H9 (cell line): ENCODE results near the gene CMSS1. TPM values are rescaled to one million over a fixed set of nuclear protein-coding genes. Genes with fewer than 3 reads are reported as not detected.

Source experiments
- DNase-seq: peaks from one replicate; pipeline ENCODE4 v3.0.0-alpha.2; 2017
- H2AFZ ChIP-seq: one replicate; pipeline ENCODE4 v1.6.1; 2013; ENCODE audit warnings: mild to moderate bottlenecking, low read length, control low read depth, moderate library complexity
- H2AK5ac ChIP-seq: 2 replicates; pipeline ENCODE4 v1.6.1; 2013; ENCODE audit warnings: low read length, control low read depth, mixed read lengths; ENCODE audit not compliant: insufficient read length
- H2BK120ac ChIP-seq: one replicate; pipeline ENCODE4 v1.6.1; 2013; ENCODE audit warnings: low read depth, mild to moderate bottlenecking, low read length, control low read depth, inconsistent platforms; ENCODE audit not compliant: poor library complexity, severe bottlenecking
- H2BK12ac ChIP-seq: 2 replicates; pipeline ENCODE4 v1.6.1; 2013; ENCODE audit warnings: low read length, control low read depth, mixed read lengths, low read depth; ENCODE audit not compliant: insufficient read length
- H2BK15ac ChIP-seq: 2 replicates; pipeline ENCODE4 v1.6.1; 2013; ENCODE audit warnings: low read depth, low read length, control low read depth
- H2BK20ac ChIP-seq: one replicate; pipeline ENCODE4 v1.6.1; 2013; ENCODE audit warnings: low read depth, mild to moderate bottlenecking, low read length, control low read depth, inconsistent platforms; ENCODE audit not compliant: poor library complexity, severe bottlenecking
- H2BK5ac ChIP-seq: 2 replicates; pipeline ENCODE4 v1.6.1; 2013; ENCODE audit warnings: low read length, control low read depth, mixed read lengths; ENCODE audit not compliant: insufficient read length
- H3K14ac ChIP-seq: 2 replicates; pipeline ENCODE4 v1.6.1; 2013; ENCODE audit warnings: low read length, control low read depth; ENCODE audit not compliant: insufficient read depth
- H3K18ac ChIP-seq: 2 replicates; pipeline ENCODE4 v1.6.1; 2013; ENCODE audit warnings: low read depth, mild to moderate bottlenecking, mixed read lengths, low read length, control low read depth; ENCODE audit not compliant: insufficient read length
- H3K23ac ChIP-seq: 2 replicates; pipeline ENCODE4 v1.6.1; 2013; ENCODE audit warnings: low read length, control low read depth, mixed read lengths, low read depth; ENCODE audit not compliant: insufficient read length
- H3K23me2 ChIP-seq: 2 replicates; pipeline ENCODE4 v1.6.1; 2013; ENCODE audit warnings: low read depth, mild to moderate bottlenecking, mixed read lengths, low read length, control low read depth; ENCODE audit not compliant: insufficient read length, poor library complexity, severe bottlenecking
- H3K27ac ChIP-seq: 2 replicates; pipeline ENCODE4 v1.5.1; 2013; ENCODE audit warnings: low read length, control low read depth, mixed read lengths, low read depth; ENCODE audit not compliant: insufficient read length
- H3K27me3 ChIP-seq: 2 replicates; pipeline ENCODE4 v1.6.1; 2013; ENCODE audit warnings: low read length, control low read depth, inconsistent platforms; ENCODE audit not compliant: insufficient read depth
- H3K4ac ChIP-seq: 2 replicates; pipeline ENCODE4 v1.6.1; 2013; ENCODE audit warnings: low read depth, mild to moderate bottlenecking, control low read depth, inconsistent platforms, low read length, moderate library complexity
- H3K4me1 ChIP-seq: 2 replicates; pipeline ENCODE4 v1.6.1; 2013; ENCODE audit warnings: low read length, control low read depth, inconsistent platforms; ENCODE audit not compliant: insufficient read depth
- H3K4me2 ChIP-seq: 2 replicates; pipeline ENCODE4 v1.6.1; 2013; ENCODE audit warnings: low read length, control low read depth, mixed read lengths; ENCODE audit not compliant: insufficient read length, insufficient read depth
- H3K56ac ChIP-seq: 2 replicates; pipeline ENCODE4 v1.6.1; 2013; ENCODE audit warnings: low read depth, mild to moderate bottlenecking, mixed read lengths, low read length, control low read depth; ENCODE audit not compliant: insufficient read length
- H3K79me1 ChIP-seq: 2 replicates; pipeline ENCODE4 v1.6.1; 2013; ENCODE audit warnings: low read depth, mild to moderate bottlenecking, moderate library complexity, low read length, control low read depth, inconsistent platforms; ENCODE audit not compliant: insufficient read depth, poor library complexity, severe bottlenecking
- H3K79me2 ChIP-seq: 2 replicates; pipeline ENCODE4 v1.6.1; 2013; ENCODE audit warnings: low read length, control low read depth, inconsistent platforms; ENCODE audit not compliant: insufficient read depth
- H3K9ac ChIP-seq: 2 replicates; pipeline ENCODE4 v1.6.1; 2013; ENCODE audit warnings: low read length, control low read depth, mixed read lengths; ENCODE audit not compliant: insufficient read length; ENCODE audit errors: extremely low read depth
- H3K9me3 ChIP-seq: one replicate; pipeline ENCODE4 v1.6.1; 2013; ENCODE audit warnings: low read depth, low read length, inconsistent platforms; ENCODE audit not compliant: control insufficient read depth
- H3T11ph ChIP-seq: one replicate; pipeline ENCODE4 v1.6.1; 2013; ENCODE audit warnings: mild to moderate bottlenecking, low read length, control low read depth, inconsistent platforms
- H4K20me1 ChIP-seq: one replicate; pipeline ENCODE4 v1.6.1; 2013; ENCODE audit not compliant: control insufficient read depth, insufficient read length, insufficient read depth
- H4K5ac ChIP-seq: 2 replicates; pipeline ENCODE4 v1.6.1; 2013; ENCODE audit warnings: low read depth, mild to moderate bottlenecking, mixed read lengths, low read length, control low read depth; ENCODE audit not compliant: insufficient read length
- H4K8ac ChIP-seq: replicated peaks from 2 replicates; pipeline ENCODE4 v1.6.1; 2013; ENCODE audit warnings: low read length, control low read depth, mixed read lengths, low read depth; ENCODE audit not compliant: insufficient read length
- H4K91ac ChIP-seq: 2 replicates; pipeline ENCODE4 v1.6.1; 2013; ENCODE audit warnings: low read depth, mild to moderate bottlenecking, moderate library complexity, mixed read lengths, low read length, control low read depth; ENCODE audit not compliant: insufficient read length
- H3K27ac Mint-ChIP-seq, 3 experiments: 2 replicates in 2 of 3; 3 replicates in 1 of 3; pipeline ENCODE4 v1.8.0; 2020 to 2021; ENCODE audit warnings: mixed read lengths in 3 of 3, mild to moderate bottlenecking in 1 of 3, moderate library complexity in 1 of 3
- H3K27me3 Mint-ChIP-seq: 2 replicates; pipeline ENCODE4 v1.8.0; 2021; ENCODE audit warnings: low read depth, mild to moderate bottlenecking, moderate library complexity, mixed read lengths
- H3K36me3 Mint-ChIP-seq, 3 experiments: 2 replicates in 2 of 3; 3 replicates in 1 of 3; pipeline ENCODE4 v1.8.0; 2020 to 2021; ENCODE audit warnings: low read depth in 3 of 3, mixed read lengths in 3 of 3; ENCODE audit not compliant: insufficient read depth in 1 of 3
- H3K4me1 Mint-ChIP-seq, 2 experiments: 2 replicates each; pipeline ENCODE4 v1.8.0; 2020; ENCODE audit warnings: mixed read lengths in 2 of 2
- H3K4me3 Mint-ChIP-seq, 2 experiments: 2 replicates in 1 of 2; 3 replicates in 1 of 2; pipeline ENCODE4 v1.8.0; 2020 to 2021; ENCODE audit warnings: mild to moderate bottlenecking in 2 of 2, mixed read lengths in 2 of 2, moderate library complexity in 1 of 2
- H3K9me3 Mint-ChIP-seq, 2 experiments: 2 replicates in 1 of 2; 3 replicates in 1 of 2; pipeline ENCODE4 v1.8.0; 2020; ENCODE audit warnings: mild to moderate bottlenecking in 2 of 2, mixed read lengths in 2 of 2, moderate library complexity in 1 of 2
- WGBS: extraction: QIAGEN DNeasy Blood & Tissue Kit; methylation state at CpG from one replicate; pipeline ENCODE4 v1.1.7; 2013; ENCODE audit warnings: missing lambda C conversion rate, low lambda C conversion rate, mixed read lengths; ENCODE audit not compliant: insufficient read length; ENCODE audit errors: extremely low coverage; 5-methylcytosine and 5-hydroxymethylcytosine counted together
- total RNA-seq: library from RNA; stranded (reverse); gene quantifications from 2 replicates; pipeline ENCODE4 v1.2.1, GENCODE V29; 2021
- TF ChIP-seq, protein P1 (sequence below): fragments of 200-600 bp; sonication (generic); conservative IDR thresholded peaks from 3 replicates; pipeline ENCODE4 v1.8.0; 2021; ENCODE audit warnings: antibody characterized with exemption, mild to moderate bottlenecking

CMSS1 gene
- total RNA-seq, 1 experiment from 2014 or later, result 61.8 TPM

DNA sequence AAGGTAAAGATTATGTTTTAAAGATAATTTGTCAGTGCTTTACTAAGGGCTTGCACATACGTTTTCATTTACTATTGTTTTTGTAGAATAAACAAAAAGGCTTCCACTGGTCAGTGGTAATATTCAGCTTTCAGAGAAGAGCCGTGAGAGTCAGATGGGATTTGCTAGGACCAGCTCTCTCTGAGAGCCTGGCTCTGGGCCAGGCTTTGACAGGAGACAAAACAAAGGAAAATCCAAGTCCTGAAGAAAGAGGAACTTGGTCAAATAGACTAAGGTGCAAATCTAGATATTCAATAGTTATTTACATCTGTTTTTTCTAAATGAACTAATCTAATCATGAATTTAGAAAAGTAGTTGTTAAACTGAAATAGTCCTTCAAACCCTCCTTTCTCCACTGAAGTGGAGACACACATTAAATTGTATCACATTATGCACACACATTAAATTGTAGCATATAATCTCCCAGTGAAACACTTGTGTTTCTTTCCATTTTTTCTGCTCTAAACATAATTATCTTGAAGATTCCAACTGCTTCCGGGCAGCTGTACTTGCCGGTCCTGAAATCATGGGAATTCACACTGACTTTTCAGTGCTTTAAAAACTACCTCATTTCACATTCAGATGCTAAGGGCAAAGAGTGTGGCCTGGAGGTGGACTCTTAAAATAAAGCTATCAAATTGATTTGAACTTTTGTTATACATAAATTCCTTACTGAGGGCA, 351.7 kb downstream of the CMSS1 start:
- Histone ChIP-seq H3K4me2 (no peak overlapping the region), H4K5ac (no peak overlapping the region), H3K9ac (no peak overlapping the region), H3K4ac (no peak overlapping the region), H3K18ac (no peak overlapping the region), H2BK20ac (no peak overlapping the region), H3K23ac (no peak overlapping the region), H2BK120ac (no peak overlapping the region), H2BK5ac (no peak overlapping the region), H4K8ac (no peak overlapping the region), H3K9me3 (no peaks in the 10 kb centered on the region), H2BK12ac (no peak overlapping the region), H3T11ph (no peak overlapping the region), H3K79me1 (no peaks in the 10 kb centered on the region), H3K27ac (no peak overlapping the region), H4K20me1 (no peaks in the 10 kb centered on the region), H3K79me2 (no peaks in the 10 kb centered on the region), H3K14ac (no peak overlapping the region), H3K56ac (no peak overlapping the region), H2BK15ac (no peak overlapping the region), H3K4me1 (no peaks in the 10 kb centered on the region), H3K23me2 (no peaks in the 10 kb centered on the region), H2AFZ (no peak overlapping the region), H2AK5ac (no peak overlapping the region), H3K27me3 (no peaks in the 10 kb centered on the region), H4K91ac (no peak overlapping the region)
- no peak for DNase-seq
- TF ChIP-seq, protein P1, sequence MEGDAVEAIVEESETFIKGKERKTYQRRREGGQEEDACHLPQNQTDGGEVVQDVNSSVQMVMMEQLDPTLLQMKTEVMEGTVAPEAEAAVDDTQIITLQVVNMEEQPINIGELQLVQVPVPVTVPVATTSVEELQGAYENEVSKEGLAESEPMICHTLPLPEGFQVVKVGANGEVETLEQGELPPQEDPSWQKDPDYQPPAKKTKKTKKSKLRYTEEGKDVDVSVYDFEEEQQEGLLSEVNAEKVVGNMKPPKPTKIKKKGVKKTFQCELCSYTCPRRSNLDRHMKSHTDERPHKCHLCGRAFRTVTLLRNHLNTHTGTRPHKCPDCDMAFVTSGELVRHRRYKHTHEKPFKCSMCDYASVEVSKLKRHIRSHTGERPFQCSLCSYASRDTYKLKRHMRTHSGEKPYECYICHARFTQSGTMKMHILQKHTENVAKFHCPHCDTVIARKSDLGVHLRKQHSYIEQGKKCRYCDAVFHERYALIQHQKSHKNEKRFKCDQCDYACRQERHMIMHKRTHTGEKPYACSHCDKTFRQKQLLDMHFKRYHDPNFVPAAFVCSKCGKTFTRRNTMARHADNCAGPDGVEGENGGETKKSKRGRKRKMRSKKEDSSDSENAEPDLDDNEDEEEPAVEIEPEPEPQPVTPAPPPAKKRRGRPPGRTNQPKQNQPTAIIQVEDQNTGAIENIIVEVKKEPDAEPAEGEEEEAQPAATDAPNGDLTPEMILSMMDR, result no peak
- H3K9me3 Mint-ChIP-seq, result no peaks in the 10 kb centered on the region
- no peaks in the 10 kb centered on the region for H3K27me3 Mint-ChIP-seq
- no CpG with 5 or more reads among the region's 4 CpGs for whole genome bisulfite sequencing
- peaks cover 4% of the 10 kb centered on the region in 2 experiments; a peak in 2 of 4 replicates for H3K4me1 Mint-ChIP-seq
- no peak overlapping the region for H3K4me3 Mint-ChIP-seq
- H3K36me3 Mint-ChIP-seq, result peaks cover 0 to 15% (median 0%) of the 10 kb centered on the region in 3 experiments; a peak in 2 of 7 replicates
- no peak overlapping the region for H3K27ac Mint-ChIP-seq
